ENCODE data around the gene TDRD10.

The TDRD10 gene

DNA sequence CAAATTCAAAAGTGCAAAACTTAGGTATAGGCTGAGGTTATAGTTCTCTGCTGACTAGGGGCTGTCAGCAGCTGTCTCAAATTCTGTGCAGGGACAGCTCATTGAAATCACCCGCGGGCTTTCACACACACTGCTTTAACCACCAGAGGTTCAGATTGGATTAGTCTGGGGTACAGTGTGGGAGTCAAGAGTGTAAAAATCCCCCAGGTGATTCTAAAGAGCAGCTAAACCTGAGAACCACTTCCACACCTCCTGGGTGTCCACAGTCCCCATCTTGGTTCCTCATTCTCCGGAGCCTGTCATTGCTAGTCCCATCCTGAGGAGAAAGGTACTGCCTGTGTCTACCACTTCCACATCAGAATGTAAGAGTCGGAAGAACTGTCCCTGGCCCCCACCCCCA is 9.9 kb upstream of the TDRD10 start:
- POLR2A ChIA-PET = no interaction called here

DNA sequence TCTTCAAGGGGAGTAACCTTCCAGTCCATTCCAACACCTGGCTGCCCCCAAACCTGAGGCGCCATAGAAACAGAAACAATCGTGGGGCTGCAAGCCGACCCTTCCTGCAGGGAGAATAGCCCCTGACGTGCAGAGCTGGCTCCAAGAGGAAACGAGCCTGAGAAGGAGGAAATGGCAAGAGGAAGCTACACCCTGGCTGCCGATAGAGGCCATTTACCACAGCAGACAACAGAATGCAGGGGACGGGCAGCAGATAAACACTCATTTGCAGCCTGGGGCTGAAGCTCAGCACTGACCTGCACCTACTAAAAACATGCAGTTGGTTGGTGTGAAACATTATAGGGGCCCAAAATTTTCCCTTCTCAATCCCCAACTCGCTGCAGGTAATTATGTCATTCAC is 8.7 kb upstream of the TDRD10 start:
- CTCF ChIA-PET = no interaction called here
- no peak for TF ChIP-seq ZNF384 (IDR thresholded peaks at IDR 0.05)
- TF ChIP-seq BHLHE40 (IDR thresholded peaks at IDR 0.05; ENCODE audit: borderline replicate concordance) = no peak
- TF ChIP-seq LEF1 (IDR thresholded peaks at IDR 0.05; ENCODE audit: borderline replicate concordance) = no peak
- TF ChIP-seq TARDBP (IDR thresholded peaks at IDR 0.05) = no peak
- no peak for TF ChIP-seq CTBP1 (IDR thresholded peaks at IDR 0.05; ENCODE audit: borderline replicate concordance)
- TF ChIP-seq SP1 (IDR thresholded peaks at IDR 0.05) = no peak
- TF ChIP-seq FOXK2 (IDR thresholded peaks at IDR 0.05) = no peak
- TF ChIP-seq ARNT (IDR thresholded peaks at IDR 0.05) = no peak
- TF ChIP-seq, protein P1, sequence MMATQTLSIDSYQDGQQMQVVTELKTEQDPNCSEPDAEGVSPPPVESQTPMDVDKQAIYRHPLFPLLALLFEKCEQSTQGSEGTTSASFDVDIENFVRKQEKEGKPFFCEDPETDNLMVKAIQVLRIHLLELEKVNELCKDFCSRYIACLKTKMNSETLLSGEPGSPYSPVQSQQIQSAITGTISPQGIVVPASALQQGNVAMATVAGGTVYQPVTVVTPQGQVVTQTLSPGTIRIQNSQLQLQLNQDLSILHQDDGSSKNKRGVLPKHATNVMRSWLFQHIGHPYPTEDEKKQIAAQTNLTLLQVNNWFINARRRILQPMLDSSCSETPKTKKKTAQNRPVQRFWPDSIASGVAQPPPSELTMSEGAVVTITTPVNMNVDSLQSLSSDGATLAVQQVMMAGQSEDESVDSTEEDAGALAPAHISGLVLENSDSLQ (IDR thresholded peaks at IDR 0.05) = no peak
- TF ChIP-seq FOXM1 (IDR thresholded peaks at IDR 0.05; ENCODE audit: borderline replicate concordance) = no peak
- TF ChIP-seq NFRKB (IDR thresholded peaks at IDR 0.05) = no peak
- no peak for TF ChIP-seq ELF4 (IDR thresholded peaks at IDR 0.05)
- TF ChIP-seq HDGF (IDR thresholded peaks at IDR 0.05; ENCODE audit: borderline replicate concordance) = no peak
- no peak for TF ChIP-seq FOXA1 (IDR thresholded peaks at IDR 0.05)
- TF ChIP-seq L3MBTL2 (conservative IDR thresholded peaks at IDR 0.05) = no peak
- POLR2A ChIA-PET = no interaction called here
- DNase-seq (ENCODE audit: extremely low spot score) = no peak

More for the DNA sequence above, 9.9 kb upstream of the TDRD10 start:
- TF ChIP-seq SP1 (IDR thresholded peaks at IDR 0.05) (no peak), TARDBP (IDR thresholded peaks at IDR 0.05) (no peak), ZNF384 (IDR thresholded peaks at IDR 0.05) (no peak), ELF4 (IDR thresholded peaks at IDR 0.05) (no peak), BHLHE40 (IDR thresholded peaks at IDR 0.05; ENCODE audit: borderline replicate concordance) (no peak), SUZ12 (IDR thresholded peaks at IDR 0.05) (no peak), NFRKB (IDR thresholded peaks at IDR 0.05) (no peak)
- TF ChIP-seq, protein P1 (IDR thresholded peaks at IDR 0.05) = no peak
- no peak for DNase-seq (ENCODE audit: extremely low spot score)
- CTCF ChIA-PET = no interaction called here

DNA sequence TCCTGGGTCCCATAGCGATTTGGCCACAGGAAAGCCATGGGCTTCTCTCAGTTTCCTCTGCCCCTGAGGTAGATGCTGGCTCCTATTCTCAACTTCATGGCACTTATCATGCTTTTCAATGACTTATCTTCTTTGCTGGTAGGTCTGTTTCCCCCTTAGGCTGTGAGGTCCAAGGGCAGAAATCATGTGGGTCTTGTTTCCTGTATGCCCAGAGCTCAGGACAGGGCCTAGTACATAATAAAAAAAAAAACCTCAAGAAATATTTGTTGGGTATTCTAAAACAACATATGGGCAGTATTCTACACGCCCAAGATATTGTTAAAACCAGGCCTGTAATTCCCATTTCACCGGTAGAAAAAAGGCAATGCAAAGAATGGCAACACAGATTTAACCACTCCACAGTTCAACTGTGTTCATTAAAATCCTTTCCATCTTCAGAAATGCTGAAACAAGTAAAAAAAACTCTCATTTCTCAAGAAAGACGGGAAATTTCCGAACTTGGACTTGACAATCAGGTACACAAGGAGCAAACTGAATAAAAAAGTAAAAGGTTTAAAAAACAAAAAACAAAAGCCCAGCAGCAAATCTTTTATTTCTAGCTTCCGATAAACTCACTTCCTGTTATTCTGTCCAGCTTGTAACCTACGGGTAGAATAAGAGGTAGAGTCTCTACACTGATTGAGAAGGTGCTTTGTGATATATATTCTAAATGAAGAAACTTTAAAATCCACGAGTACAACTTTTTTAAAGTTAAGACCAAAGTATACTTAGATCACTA is 6.3 kb upstream of the TDRD10 start:
- ChIA-PET POLR2A (no interaction called here), CTCF (interaction anchor here (1.0 to 1.5 kb wide), 2 partner anchors 15 to 51 kb away, joined by 3 to 4 read pairs; no protein-coding TSS in a partner anchor)
- TF ChIP-seq FOXM1 (IDR thresholded peaks at IDR 0.05; ENCODE audit: borderline replicate concordance) (no peak), BHLHE40 (IDR thresholded peaks at IDR 0.05; ENCODE audit: borderline replicate concordance) (no peak), ZNF384 (IDR thresholded peaks at IDR 0.05) (no peak), LEF1 (IDR thresholded peaks at IDR 0.05; ENCODE audit: borderline replicate concordance) (no peak), FOXK2 (IDR thresholded peaks at IDR 0.05) (no peak), HDGF (IDR thresholded peaks at IDR 0.05; ENCODE audit: borderline replicate concordance) (no peak)
- TF ChIP-seq, protein P1 (IDR thresholded peaks at IDR 0.05) = no peak
- no peak for DNase-seq (ENCODE audit: extremely low spot score)

DNA sequence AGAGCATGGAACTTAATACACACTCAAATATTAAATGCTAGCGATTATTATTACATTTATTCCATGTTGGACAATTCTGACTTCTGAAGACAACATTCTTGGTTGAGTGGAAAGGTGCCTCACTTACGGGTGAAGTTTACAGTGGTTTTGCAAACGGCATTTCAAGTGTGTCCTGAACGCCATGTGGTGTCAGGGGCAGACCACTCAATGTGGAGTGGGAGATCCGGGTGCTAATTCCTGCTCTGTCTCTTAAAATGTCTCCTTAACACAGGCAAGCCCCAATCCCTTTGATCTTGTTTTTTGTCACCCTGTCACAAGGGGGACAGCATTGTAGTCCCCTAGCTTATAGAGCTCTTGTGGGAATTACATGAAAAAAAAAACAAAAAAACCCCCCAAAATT is 5.6 kb upstream of the TDRD10 start:
- no peak for DNase-seq (ENCODE audit: extremely low spot score)
- POLR2A ChIA-PET = no interaction called here
- CTCF ChIA-PET = no interaction called here
- TF ChIP-seq FOXA1 (IDR thresholded peaks at IDR 0.05) (no peak), NFRKB (IDR thresholded peaks at IDR 0.05) (no peak), L3MBTL2 (conservative IDR thresholded peaks at IDR 0.05) (no peak), FOXK2 (IDR thresholded peaks at IDR 0.05) (no peak), CTBP1 (IDR thresholded peaks at IDR 0.05; ENCODE audit: borderline replicate concordance) (no peak), ELF4 (IDR thresholded peaks at IDR 0.05) (no peak), HDGF (IDR thresholded peaks at IDR 0.05; ENCODE audit: borderline replicate concordance) (no peak), ZNF384 (IDR thresholded peaks at IDR 0.05) (no peak), BHLHE40 (IDR thresholded peaks at IDR 0.05; ENCODE audit: borderline replicate concordance) (no peak), FOXM1 (IDR thresholded peaks at IDR 0.05; ENCODE audit: borderline replicate concordance) (no peak), LEF1 (IDR thresholded peaks at IDR 0.05; ENCODE audit: borderline replicate concordance) (no peak), SP1 (IDR thresholded peaks at IDR 0.05) (no peak), TARDBP (IDR thresholded peaks at IDR 0.05) (no peak), ARNT (IDR thresholded peaks at IDR 0.05) (no peak)
- TF ChIP-seq, protein P1 (IDR thresholded peaks at IDR 0.05) = no peak

DNA sequence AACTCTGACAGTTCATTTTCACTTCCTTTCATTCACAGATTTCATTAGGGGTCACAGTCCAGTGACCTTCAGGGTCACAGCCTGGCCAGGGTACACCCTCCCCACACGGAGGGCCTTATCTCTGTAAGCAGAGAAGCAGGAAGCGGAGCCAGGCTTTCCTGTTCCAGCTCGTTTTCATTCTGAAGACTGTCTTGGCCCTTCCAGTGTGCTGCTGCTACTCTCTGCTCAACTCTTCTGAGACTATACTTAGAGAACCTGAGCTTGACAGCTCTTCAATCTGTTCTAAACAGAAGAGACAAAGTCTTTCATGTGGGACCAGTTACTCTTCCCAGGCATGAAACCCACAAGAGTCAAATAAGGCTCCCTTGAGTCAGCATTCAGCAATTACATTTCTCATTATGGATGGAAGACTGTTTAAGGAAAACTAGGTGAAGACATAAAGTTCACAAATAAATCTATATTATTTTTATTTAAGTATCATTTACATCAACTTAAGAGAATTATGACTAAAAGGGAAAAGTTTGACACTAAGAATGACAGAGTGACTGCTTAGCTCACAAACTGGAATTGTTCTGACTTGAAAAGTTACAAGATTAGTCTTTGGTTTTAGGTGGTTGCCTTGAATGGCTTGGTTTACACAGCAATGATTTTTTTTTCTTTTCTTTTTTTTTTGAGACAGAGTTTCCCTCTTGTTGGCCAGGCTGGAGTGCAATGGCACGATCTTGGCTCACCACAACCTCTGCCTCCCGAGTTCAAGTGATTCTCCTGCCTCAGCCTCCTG is 4.8 kb upstream of the TDRD10 start:
- CTCF ChIA-PET = no interaction called here
- no peak for DNase-seq (ENCODE audit: extremely low spot score)
- POLR2A ChIA-PET = no interaction called here
- TF ChIP-seq CTBP1 (IDR thresholded peaks at IDR 0.05; ENCODE audit: borderline replicate concordance) = no peak
- TF ChIP-seq, protein P1 (IDR thresholded peaks at IDR 0.05) = no peak
- TF ChIP-seq BHLHE40 (IDR thresholded peaks at IDR 0.05; ENCODE audit: borderline replicate concordance) = no peak
- no peak for TF ChIP-seq ZNF384 (IDR thresholded peaks at IDR 0.05)
- no peak for TF ChIP-seq ELF4 (IDR thresholded peaks at IDR 0.05)
- TF ChIP-seq FOXK2 (IDR thresholded peaks at IDR 0.05) = no peak
- no peak for TF ChIP-seq NFRKB (IDR thresholded peaks at IDR 0.05)
- TF ChIP-seq L3MBTL2 (conservative IDR thresholded peaks at IDR 0.05) = no peak
- no peak for TF ChIP-seq FOXA1 (IDR thresholded peaks at IDR 0.05)

Measured in HEK293T (cell line).